Posterior cingulate gyrus (tissue), 11 donors: ENCODE measurements around the gene KCNH2.
"Not testable (repeated sequence)": the region's sequence is repeated elsewhere in the genome, so short reads cannot be mapped to it uniquely, and the experiment has no call there.

Source experiments
- DNase-seq, 10 donors: peaks; one replicate each; pipeline versions ENCODE4 v3.0.0 to v3.0.0-alpha.2; 2020 to 2021; ENCODE audit warnings: mixed read lengths in 3 of 10
- intact Hi-C: fragments of 100-400 bp; cut with DNase I; formaldehyde crosslinking; loops from one replicate; pipeline ENCODE4 v1.15.1; 2023

KCNH2 gene

GRCh38 chr7:150914966-150915365 lies 63.2 kb downstream of the KCNH2 start:
- DNase-seq = no peak
- intact Hi-C loops = no loop called here

- DNase-seq = no peak
- intact Hi-C loops = no loop called here
Measured at GRCh38 chr7:150914196-150914595, 63.9 kb downstream of the KCNH2 start.

- intact Hi-C loops = no loop called here
- DNase-seq = peak in 1 of 10 donors; percentile 41
Measured at GRCh38 chr7:150912427-150912826, 65.7 kb downstream of the KCNH2 start.

GRCh38 chr7:150911590-150912267 lies 66.4 kb downstream of the KCNH2 start:
- intact Hi-C loops = no loop called here
- peak in 1 of 10 donors; percentile 50 for DNase-seq

- peak in 1 of 10 donors; percentile 63 for DNase-seq
Measured at GRCh38 chr7:150910996-150911422, 67.1 kb downstream of the KCNH2 start.

GRCh38 chr7:150910305-150910995 lies 67.7 kb downstream of the KCNH2 start:
- intact Hi-C loops, DNase-seq: not testable (repeated sequence)

More at GRCh38 chr7:150910996-150911422, 67.1 kb downstream of the KCNH2 start:
- intact Hi-C loops = no loop called here

GRCh38 chr7:150909200-150909995 lies 68.7 kb downstream of the KCNH2 start:
- intact Hi-C loops = loop anchor here (10.0 kb wide), 1 partner anchor 45 kb away; no protein-coding TSS in a partner anchor
- DNase-seq = no peak

GRCh38 chr7:150908173-150908572 lies 69.9 kb downstream of the KCNH2 start:
- no peak for DNase-seq
- intact Hi-C loops = loop anchor here (10.0 kb wide), 1 partner anchor 47 kb away; no protein-coding TSS in a partner anchor

- DNase-seq = no peak
- intact Hi-C loops = loop anchor here (10.0 kb wide), 1 partner anchor 51 kb away; no protein-coding TSS in a partner anchor
Measured at GRCh38 chr7:150904011-150904909, 73.9 kb downstream of the KCNH2 start.

GRCh38 chr7:150903606-150904005 lies 74.5 kb downstream of the KCNH2 start:
- peak in 9 of 10 donors; percentile 48 to 94 (median 64) for DNase-seq

GRCh38 chr7:150902078-150903033 lies 75.8 kb downstream of the KCNH2 start:
- DNase-seq = no peak
- intact Hi-C loops = loop anchor here (10.0 kb wide), 1 partner anchor 52 kb away; no protein-coding TSS in a partner anchor

More at GRCh38 chr7:150903606-150904005, 74.5 kb downstream of the KCNH2 start:
- intact Hi-C loops = loop anchor here (10.0 kb wide), 1 partner anchor 51 kb away; no protein-coding TSS in a partner anchor

- intact Hi-C loops = loop anchor here (10.0 kb wide), 1 partner anchor 53 kb away; no protein-coding TSS in a partner anchor
- DNase-seq = peak in 7 of 10 donors; percentile 31 to 90 (median 50)
Measured at GRCh38 chr7:150901160-150902035, 76.7 kb downstream of the KCNH2 start.

- intact Hi-C loops = loop anchor here (10.0 kb wide), 1 partner anchor 54 kb away; no protein-coding TSS in a partner anchor
- no peak for DNase-seq
Measured at GRCh38 chr7:150900675-150901074, 77.4 kb downstream of the KCNH2 start.

- DNase-seq = peak; percentile 71 to 98 (median 86)
- intact Hi-C loops = loop anchor here (1.0 kb wide), 1 partner anchor 90 kb away; no protein-coding TSS in a partner anchor
Measured at GRCh38 chr7:150898475-150899011, 79.6 kb downstream of the KCNH2 start.

- no peak for DNase-seq
- intact Hi-C loops = loop anchor here (1.0 kb wide), 1 partner anchor 91 kb away; no protein-coding TSS in a partner anchor
Measured at GRCh38 chr7:150897502-150898474, 80.3 kb downstream of the KCNH2 start.
